GM19023 (cell line): Measurements from ENCODE around the gene CCDC137.
"Not testable (repeated sequence)": the region's sequence is repeated elsewhere in the genome, so short reads cannot be mapped to it uniquely, and the experiment has no call there.

Source experiments
- ATAC-seq: cut with Tn5 transposase; IDR thresholded peaks from one replicate; pipeline ENCODE4 v1.9.1; 2021; ENCODE audit warnings: mild to moderate bottlenecking, moderate library complexity; ENCODE audit not compliant: unreplicated experiment

Gene CCDC137

DNA sequence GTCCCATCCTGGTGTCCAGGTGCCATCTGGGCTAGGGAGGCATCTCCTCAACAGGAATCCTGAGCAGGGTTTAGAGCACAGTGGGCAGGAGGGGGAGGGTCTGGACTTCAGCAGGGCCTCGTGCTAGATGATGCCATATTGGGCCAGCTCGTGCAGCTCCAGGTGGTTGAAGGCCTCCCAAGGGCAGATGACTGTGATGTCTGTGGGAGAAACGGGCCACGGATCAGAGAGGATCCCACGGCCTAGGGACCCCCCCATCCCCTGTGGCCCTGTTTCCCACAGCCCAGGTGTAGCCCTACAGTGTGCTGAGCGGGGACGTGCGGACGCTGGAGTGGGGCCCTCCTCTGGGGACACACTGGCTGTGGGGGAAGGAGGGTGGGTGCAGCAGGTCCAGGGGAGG is 15.6 kb upstream of the CCDC137 start:
- no peak for ATAC-seq

DNA sequence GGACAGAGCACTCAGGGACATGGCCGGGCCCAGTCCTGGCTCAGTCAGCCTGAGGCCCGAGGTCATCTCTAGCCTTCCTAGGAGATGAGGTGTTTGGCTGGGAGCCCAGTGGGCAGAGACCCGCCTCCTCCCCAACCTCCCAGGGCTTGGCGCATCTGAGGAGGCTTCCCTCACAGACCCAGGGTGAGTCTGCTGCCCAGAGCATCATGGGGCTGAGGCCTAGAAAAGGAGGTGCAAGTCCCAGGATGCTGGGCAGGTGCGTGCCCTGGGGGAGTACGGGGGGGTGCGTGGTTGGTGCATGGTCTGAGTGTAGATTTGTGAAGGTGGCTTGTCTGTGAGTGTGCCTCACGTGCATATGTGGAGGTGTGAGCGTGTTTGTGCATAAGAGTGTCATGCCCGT is 14.8 kb upstream of the CCDC137 start:
- no peak for ATAC-seq

DNA sequence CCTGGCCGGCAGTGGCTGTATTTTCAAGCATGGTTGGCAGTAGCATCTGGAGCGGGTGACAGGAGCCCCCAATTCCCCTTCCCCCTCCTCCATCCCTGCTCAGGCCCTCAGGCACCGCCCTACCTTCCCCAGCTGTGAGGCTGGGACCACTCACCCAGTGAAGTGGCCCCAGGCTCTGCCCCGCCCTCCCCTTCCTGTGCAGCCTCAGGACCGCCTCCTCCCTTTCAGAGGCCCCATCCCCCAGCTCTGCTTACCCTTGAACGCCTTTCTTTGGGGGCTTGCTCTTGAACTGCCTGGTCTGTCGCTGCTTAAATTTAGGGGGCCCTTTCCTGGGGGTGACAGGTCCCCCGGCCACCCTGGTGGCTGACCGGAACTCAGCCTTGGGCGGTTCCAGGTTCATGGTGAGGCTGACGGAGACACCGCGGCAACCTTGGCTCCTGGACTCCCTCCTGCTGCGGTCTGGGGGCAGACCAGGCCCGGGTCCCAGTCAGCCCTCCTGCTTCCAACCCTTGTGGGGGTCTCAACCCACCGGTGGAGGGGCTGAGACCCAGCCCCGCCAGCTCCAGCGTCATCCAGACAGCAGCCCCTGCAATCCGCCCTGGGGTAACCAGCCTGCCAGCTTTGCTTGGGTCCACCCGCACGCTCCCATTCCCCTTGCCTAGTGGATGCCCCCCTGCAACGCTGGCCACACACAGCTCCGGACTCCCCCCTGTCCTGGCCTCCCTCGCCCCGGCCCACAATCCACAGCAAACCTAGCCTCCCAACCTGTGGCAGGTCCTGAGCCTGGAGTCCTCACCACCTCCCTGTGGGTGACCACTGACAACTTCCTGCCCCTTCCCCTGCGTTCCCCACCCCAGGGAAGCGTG is 13.4 kb upstream of the CCDC137 start:
- ATAC-seq: no peak

DNA sequence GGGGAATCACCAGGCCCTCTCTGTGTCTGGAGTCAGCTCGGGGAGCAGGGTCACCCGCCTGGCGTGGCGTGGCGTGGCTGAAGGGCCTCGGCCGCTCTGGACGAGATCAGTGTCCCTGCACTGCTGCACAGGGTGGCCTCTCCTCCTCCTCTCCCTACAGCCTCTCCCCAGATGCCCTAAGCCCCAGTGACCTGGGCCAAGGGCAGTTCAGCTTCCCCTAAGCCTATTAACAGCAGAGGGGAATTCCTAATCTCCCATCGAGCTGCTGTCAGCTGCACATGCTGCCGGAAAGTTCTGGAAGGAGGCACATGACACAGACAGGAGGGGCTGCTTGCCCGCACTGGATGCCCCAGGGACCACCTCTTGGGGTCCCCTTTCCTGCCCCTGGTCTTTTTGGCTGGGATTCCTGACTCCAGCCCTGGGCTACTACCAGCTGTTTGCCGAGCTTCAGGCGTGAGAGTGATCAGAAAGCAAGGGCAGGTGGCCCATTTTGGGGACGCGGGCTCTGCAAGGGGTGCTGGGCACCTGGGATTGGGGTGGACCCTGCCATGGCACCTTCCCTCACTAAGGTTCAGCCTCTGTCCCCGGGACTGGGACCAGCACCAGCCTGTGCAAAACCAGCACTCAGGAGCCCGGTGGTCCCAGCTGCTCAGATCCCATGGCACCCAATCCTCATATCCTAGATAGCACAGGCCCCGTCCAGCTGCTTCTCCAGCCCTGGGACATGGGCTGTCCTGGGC is 11.0 kb upstream of the CCDC137 start:
- ATAC-seq: no peak

DNA sequence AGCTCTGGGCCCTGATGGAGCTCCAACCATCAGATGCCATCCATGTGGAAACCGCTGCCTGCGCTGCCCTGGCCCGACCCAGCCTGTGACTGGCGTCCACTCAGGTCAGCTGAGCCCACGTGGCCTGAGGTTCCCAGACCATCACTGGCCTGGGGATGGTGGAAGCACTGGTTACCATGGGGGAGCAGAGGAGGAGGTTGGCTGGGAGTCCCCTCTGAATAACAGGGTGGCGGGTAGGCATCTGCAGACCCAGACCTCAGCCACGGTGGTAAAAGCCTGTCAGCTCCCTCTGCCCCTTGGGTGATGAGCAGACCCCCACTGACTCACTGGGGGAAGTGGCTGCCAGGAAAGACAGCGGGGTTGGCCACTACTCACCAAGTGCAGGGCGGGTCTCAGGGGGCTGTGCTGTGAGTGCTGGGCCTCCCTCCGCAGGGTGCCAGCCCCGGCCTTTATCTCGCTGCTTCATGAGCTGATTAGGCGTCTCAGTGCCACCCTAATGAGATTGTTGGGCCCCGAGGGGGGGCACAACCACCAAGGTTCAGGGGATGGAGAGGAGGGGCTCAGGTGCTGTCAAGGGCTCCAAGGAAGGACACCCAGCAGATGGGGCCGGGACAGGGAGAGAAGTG is 10.3 kb upstream of the CCDC137 start, which contains the start of gene PDE6G:
TSS of gene PDE6G (minus strand) at position 425 of the 626 bp plus-strand sequence. CDS start 3,237 bp downstream, outside the sequence.
- ATAC-seq: no peak

DNA sequence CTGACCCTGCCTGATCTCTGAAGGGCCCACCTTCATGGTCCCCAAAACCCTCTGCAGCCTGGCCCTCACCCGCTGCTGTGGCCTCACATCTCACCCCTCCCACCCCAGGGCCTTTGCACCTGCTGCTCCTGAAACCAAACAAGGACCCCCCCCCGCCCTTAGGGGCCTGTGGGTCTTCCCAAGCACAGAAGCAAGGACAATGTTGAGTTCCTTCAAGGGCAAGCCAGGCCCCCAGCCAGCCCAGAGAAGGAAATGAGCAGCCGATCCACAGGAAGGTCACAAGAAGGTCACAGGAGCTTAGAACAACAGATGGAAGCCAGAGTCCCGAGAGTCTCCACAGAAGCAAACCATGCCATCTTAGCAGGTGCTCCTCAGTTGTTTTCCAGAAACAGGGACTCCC is 9.7 kb upstream of the CCDC137 start:
- ATAC-seq: no peak

DNA sequence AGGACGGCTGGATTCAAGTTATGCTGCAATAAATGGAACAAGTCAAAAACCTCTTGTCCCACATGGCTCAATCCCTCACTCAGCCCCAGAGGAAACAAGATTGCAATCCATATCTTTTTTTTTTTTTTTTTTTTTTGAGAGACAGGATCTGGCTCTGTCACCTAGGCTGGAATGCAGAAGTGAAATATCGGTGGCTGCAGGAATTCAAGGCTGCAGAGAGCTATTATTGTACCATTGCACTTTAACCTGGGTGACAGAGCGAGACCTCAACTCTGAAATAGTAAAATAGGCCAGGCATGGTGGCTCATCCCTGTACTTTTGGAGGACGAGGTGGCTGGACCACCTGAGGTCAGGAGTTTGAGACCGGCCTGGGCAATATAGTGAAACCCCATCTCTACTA is 7.5 kb upstream of the CCDC137 start:
- ATAC-seq: no peak

DNA sequence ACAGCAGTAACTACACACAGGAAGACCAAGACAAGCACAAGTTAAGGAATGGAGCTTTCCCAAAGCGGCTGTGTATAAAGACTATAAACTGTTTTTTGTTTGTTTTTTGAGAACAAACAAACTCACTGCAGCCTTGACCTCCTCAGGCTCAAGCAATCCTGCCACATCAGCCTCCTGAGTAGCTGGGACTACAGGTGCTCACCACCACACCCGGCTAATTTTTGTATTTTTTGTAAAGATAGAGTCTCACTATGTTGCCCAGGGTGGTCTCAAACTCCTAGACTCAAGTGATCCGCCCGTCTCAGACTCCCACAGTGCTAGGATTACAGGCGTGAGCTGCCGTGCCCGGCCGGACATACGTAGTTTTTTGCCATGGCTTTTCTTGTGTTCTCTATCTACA is 6.1 kb upstream of the CCDC137 start:
- no peak for ATAC-seq

DNA sequence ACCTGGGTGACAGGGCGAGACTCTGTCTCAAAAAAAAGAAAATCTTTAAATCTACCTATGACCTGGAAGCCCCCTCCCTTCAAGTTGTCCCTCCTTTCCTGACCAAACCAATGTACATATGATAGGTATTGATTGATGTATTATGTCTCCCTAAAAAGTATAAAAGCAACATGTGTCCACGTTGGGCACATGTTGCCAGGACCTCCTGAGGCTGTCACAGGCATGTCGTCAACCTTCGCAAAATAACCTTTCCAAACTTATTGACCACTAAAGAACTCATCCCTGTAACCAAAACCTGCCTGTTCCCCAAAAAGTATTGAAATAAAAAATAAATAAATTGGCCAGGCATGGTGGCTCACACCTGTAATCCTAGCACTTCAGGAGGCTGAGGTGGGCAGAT is 4.5 kb upstream of the CCDC137 start:
- no peak for ATAC-seq

DNA sequence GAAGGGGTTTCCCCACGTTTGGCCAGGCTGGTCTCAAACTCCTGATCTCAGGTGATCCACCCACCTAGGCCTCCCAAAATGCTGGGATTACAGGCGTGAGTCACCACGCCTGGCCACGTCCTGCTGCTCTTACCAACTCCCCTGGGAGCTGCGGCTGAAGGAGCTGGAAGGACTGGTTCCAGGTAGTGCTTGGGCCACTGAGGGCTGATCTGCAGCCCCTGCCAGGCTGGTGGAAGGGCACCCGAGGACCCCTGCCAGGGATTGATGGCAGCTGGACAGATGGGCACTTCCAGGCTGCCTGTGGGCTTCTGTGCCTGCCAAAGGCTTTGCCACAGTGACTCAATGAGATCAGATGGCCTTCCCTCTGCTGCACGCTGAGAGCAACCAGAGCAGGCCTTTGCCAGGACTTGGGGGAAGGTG is 2.5 kb upstream of the CCDC137 start:
- no peak for ATAC-seq

DNA sequence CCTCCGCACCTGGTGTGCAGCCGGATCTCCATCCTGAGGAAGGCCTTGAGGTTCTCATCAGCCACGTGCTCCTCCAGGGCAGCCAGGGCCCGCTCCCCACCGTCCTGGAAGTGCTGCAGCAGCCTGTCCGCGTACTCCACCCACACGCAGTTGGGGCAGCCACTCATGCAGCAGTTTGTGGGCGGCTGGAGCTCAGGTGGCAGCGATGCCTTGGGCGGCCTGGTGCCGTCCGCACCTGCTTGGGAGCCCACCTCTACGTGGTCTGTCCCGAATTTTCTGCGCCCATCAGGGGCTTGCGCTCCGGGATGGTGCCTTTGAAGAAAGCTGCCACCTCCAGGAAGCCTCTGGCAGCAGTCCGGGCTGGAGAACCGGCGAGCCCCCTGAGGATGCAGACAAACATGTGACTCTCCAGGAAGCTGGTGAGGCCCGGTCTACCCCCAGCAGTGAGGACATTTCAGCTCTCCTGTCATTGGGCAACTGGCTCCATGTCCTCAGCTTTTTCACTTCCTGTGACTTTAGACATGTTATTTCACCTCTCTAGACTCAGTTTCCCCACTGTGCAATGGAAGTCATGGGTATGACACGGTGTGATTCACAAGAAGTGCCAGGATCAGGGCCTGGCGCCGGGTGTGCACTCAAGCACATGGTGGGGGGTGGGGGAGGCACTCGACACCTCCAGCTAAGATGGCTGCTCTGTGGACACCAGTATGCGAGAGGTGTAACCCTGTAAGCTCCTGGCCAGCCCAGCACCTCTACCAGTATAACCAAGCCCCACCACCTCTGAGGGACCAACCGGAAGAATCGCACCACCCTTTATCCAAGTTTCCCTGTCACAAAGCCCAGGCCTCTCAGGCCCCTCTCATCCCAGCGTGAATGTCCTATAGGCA is 1.1 kb upstream of the CCDC137 start:
- no peak for ATAC-seq

DNA sequence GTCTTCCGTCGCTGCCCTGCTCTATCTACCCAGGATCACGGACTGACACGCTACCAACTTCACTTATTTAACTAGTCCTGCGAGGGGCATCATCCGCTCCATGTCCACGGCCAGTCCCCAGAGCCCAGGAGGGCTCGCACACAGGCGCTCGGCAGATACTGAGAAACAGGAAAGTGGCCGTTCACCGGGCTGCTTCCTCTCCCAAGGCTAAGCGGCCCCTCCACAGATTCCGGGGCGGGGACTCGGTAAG is 520 bp upstream of the CCDC137 start:
- peak; percentile 8 for ATAC-seq

DNA sequence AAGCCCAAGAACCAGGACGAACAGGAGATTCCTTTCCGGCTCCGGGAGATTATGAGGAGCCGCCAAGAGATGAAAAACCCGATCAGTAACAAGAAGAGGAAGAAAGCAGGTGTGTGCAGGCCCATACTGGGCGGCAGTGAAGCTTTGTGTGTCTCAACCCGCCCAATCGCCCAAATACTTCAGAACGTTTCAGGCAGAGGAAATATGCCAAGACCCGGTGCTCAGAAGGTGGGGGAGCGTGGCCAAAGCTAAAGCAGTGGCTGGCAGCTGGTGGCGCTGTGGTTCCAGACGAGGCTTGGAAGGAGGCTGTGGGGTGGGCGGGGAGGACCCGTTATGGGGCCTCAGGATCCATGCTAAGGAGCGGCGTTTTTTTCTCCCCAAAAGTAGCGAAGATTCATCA is 1.2 kb downstream of the CCDC137 start:
- no peak for ATAC-seq

DNA sequence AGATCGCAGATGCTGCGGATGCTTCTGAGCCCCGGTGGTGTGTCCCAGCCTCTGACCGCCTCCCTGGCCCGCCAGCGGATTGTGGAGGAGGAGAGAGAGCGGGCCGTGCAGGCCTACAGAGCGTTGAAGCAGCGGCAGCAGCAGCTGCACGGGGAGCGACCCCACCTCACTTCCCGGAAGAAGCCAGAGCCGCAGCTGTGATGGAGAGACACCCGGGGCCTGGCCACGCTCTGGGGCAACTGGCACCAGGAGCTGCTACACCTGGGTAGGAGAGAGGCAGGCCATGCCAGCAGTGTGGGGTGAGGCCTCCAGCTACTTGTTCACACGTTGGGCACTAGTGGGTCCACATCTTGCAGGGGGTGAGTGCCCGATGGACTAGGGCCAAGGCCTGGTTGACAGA is 6.0 kb downstream of the CCDC137 start:
- ATAC-seq: no peak

DNA sequence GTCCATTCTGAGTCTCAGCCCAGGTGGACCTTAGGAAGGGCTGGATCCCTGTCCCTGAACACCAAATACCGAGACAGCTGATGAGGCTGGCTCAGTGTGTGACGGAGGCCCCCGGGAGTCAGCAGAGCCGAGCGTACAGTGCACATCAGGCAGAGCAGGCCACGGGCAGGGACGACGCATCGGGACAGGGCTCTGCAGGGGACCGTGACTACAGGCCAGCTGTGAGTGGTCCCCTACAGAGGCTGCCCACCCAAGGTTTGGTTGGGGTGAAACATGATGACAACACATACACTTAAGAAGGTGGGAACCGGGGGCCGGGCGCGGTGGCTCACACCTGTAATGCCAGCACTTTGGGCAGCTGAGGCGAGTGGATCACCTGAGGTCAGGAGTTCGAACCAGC is 6.4 kb downstream of the CCDC137 start:
- no peak for ATAC-seq

DNA sequence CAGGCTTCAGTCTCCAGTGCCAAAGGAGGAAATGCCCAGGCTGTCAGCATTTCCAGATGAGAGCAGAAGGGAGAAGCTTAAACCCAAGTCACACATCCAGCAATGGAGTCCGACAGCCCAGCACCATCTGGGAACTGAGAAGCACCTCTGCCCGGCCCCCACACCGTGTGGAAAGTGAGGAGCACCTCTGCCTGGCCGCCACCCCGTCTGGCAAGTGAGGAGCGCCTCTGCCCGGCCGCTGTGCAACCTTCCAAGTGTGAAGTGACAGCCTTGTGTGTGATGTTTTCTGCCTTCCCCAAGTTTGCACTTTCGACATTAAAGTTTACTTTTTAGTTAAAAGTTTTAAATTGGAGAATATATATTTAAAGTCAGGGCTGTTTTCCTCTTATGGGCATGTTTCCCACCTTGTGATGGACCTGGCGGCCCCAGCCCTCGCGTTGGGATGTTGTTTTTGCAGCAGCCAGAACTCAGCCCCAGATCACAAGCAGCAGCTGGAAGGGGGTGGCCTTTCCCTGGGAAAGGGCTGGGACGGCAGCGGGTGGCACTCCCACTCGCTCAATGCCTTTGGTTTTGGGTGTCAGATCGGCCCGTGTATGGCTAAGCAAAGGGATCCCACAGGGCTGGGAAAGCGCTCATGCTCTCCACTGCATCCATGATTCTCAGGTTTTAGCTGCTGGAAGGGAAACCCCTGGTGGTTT is 7.2 kb downstream of the CCDC137 start:
- ATAC-seq: no peak

DNA sequence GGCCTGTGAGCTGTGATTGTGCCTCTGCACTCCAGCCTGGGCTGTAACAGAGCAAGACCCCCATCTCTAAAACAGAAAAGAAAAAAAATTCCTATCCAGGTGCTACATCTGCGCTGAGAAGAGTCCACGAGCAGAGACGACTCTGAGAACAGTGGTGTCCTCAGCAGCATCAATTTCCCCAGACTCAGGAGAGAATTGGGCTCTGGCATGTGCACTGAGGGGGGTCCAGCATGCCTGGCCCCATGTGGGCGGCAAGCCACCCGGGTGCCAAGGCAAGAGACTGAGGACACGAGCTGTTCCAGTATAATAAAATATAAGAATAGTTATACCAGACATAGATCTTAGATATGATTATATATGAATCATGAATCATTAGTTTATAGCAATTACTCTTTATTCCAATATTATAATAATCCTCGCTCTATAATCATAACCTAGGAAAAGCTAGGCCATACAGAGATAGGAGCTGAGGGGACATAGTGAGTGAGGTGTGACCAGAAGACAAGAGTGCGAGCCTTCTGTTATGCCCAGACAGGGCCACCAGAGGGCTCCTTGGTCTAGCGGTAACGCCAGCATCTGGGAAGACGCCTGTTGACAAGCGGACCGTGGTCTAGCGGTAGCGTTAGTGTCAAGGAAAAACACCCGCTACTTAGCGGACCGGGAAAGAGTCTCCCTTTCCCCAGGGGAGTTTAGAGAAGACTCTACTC is 9.1 kb downstream of the CCDC137 start:
- not testable (repeated sequence) for ATAC-seq

DNA sequence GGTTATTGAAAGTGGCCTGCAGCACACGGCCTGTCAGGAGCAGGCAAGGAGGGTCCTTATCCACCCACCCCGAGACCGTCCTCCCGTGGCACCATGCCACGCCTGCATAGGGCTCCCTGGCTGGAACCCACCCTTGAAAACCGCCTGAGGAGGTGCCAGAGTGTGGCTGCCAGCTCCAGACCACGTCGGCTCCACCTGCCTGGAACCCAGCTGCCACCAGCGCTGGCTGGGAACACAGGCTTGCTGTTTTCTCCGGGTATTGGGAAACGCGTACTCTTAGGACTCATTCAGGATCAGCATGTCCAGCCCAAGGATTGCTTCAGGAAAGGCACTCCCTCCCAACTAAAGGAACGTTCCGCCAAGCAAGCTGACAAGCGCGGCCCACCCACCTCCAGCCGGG is 10.4 kb downstream of the CCDC137 start:
- no peak for ATAC-seq

DNA sequence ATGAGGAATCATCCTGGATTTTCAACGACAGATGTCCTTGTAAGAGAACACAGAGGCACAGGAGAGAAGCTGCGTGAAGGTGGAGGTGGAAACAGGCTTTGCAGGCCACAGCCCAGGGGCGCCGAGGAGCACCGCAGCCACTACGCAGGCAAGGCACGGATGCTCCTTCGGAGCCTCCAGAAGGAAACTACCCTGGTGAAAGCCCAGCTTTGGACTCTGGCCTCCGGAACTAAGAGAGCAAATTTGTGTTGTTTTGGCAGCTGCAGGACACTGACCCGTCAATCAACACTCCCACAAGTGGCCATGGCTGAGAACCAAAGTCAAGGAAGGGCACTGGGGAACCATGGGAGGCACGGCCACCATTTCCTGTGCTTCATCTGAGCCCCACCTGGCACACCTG is 13.6 kb downstream of the CCDC137 start:
- no peak for ATAC-seq

DNA sequence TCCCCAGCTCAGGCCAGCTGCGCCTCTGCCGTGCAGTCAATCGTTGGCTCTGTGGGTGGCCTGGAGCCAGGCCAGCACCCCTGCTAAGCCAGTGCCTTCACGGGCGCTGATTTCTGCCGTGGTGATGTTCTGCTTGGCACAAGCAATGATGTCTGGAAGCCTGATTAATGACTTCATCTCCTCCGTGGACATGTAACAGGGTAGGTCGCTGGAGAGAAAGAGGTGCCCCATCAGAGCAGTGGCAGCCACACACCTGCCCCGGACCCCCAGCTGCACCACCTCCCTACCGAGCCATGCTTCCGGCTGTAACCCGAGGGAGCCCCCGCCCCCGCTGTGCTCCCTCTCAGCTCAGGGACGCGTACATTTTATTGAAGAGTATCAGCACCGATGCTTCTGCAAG is 15.1 kb downstream of the CCDC137 start:
- no peak for ATAC-seq
